SK-N-SH treated with all-trans-retinoic acid at 6 μM for 48 hours (cell line): ENCODE data around the gene ZNF214.

Source experiments
- ATAC-seq: fragments of 200-7000 bp; cut with Tn5 transposase; 3 replicates; pipeline ENCODE4 v1.9.1; 2020; ENCODE audit warnings: mild to moderate bottlenecking, moderate library complexity
- ARNTL ChIP-seq: fragments of 450-650 bp; formaldehyde crosslinking; IDR thresholded peaks from 2 replicates; pipeline ENCODE4 v1.5.0; 2020; ENCODE audit warnings: low read depth, mild to moderate bottlenecking, moderate library complexity, borderline replicate concordance
- BACH2 ChIP-seq: fragments of 250-450 bp; sonication (Bioruptor Pico); IDR thresholded peaks from 2 replicates; pipeline ENCODE4 v1.9.0; 2021; ENCODE audit warnings: mild to moderate bottlenecking, borderline replicate concordance
- CREB5 ChIP-seq: fragments of 250-450 bp; sonication (Bioruptor Pico); IDR thresholded peaks from 2 replicates; pipeline ENCODE4 v1.5.1; 2020; ENCODE audit warnings: low read depth, mild to moderate bottlenecking, moderate library complexity
- CSRNP3 ChIP-seq: fragments of 250-450 bp; sonication (Bioruptor Pico); IDR thresholded peaks from 2 replicates; pipeline ENCODE4 v1.5.1; 2021; ENCODE audit warnings: mild to moderate bottlenecking, moderate library complexity
- OSR1 ChIP-seq: fragments of 250-450 bp; sonication (Bioruptor Pico); IDR thresholded peaks from 2 replicates; pipeline ENCODE4 v1.8.0; 2022; ENCODE audit warnings: moderate library complexity, mild to moderate bottlenecking, inconsistent platforms
- PATZ1 ChIP-seq: fragments of 250-450 bp; sonication (Bioruptor Pico); IDR thresholded peaks from 2 replicates; pipeline ENCODE4 v1.8.0; 2020; ENCODE audit warnings: mild to moderate bottlenecking, moderate library complexity, borderline replicate concordance
- POU6F1 ChIP-seq: fragments of 250-450 bp; sonication (Bioruptor Pico); IDR thresholded peaks from 2 replicates; pipeline ENCODE4 v1.8.0; 2021; ENCODE audit warnings: low read depth, mild to moderate bottlenecking, moderate library complexity, borderline replicate concordance
- PPARA ChIP-seq: fragments of 250-450 bp; sonication (Bioruptor Pico); IDR thresholded peaks from 2 replicates; pipeline ENCODE4 v1.5.0; 2020; ENCODE audit warnings: mild to moderate bottlenecking, borderline replicate concordance
- RARB ChIP-seq: fragments of 250-450 bp; sonication (Bioruptor Pico); IDR thresholded peaks from 2 replicates; pipeline ENCODE4 v1.8.0; 2021; ENCODE audit warnings: mild to moderate bottlenecking, moderate library complexity
- TCF4 ChIP-seq: fragments of 250-450 bp; sonication (Bioruptor Pico); IDR thresholded peaks from 2 replicates; pipeline ENCODE4 v1.8.0; 2021; ENCODE audit warnings: mild to moderate bottlenecking, moderate library complexity, borderline replicate concordance
- TOX ChIP-seq: fragments of 250-450 bp; sonication (Bioruptor Pico); IDR thresholded peaks from 2 replicates; pipeline ENCODE4 v1.8.0; 2021; ENCODE audit warnings: mild to moderate bottlenecking, moderate library complexity, borderline replicate concordance
- TSHZ2 ChIP-seq: fragments of 250-450 bp; sonication (Bioruptor Pico); IDR thresholded peaks from 2 replicates; pipeline ENCODE4 v1.5.0; 2020; ENCODE audit warnings: mild to moderate bottlenecking, moderate library complexity
- ZC3H10 ChIP-seq: fragments of 250-450 bp; sonication (Bioruptor Pico); IDR thresholded peaks from 2 replicates; pipeline ENCODE4 v1.5.1; 2021; ENCODE audit warnings: mild to moderate bottlenecking, moderate library complexity
- ZFP30 ChIP-seq: fragments of 450-650 bp; formaldehyde crosslinking; IDR thresholded peaks from 2 replicates; pipeline ENCODE4 v1.5.0; 2022; ENCODE audit warnings: mild to moderate bottlenecking, moderate library complexity
- ZNF565 ChIP-seq: fragments of 450-650 bp; formaldehyde crosslinking; conservative IDR thresholded peaks from 2 replicates; pipeline ENCODE4 v1.5.0; 2020; ENCODE audit warnings: low read depth, mild to moderate bottlenecking, moderate library complexity
- ZNF70 ChIP-seq: fragments of 450-650 bp; formaldehyde crosslinking; IDR thresholded peaks from 2 replicates; pipeline ENCODE4 v1.5.0; 2020; ENCODE audit warnings: mild to moderate bottlenecking, moderate library complexity
- ZNF8 ChIP-seq: fragments of 450-650 bp; formaldehyde crosslinking; IDR thresholded peaks from 2 replicates; pipeline ENCODE4 v1.5.0; 2020; ENCODE audit warnings: mild to moderate bottlenecking, moderate library complexity

The ZNF214 gene

GRCh38 chr11:7004482-7004881 lies 15.7 kb downstream of the ZNF214 start (continued):
- TF ChIP-seq TOX = no peak
- no peak for TF ChIP-seq PPARA (CRISPR knock-in tag)
- no peak for TF ChIP-seq ARNTL (CRISPR knock-in tag)
- no peak for TF ChIP-seq CSRNP3 (CRISPR knock-in tag)

- TF ChIP-seq ZFP30 (CRISPR knock-in tag) (no peak), TCF4 (CRISPR knock-in tag) (no peak), CREB5 (CRISPR knock-in tag) (no peak), RARB (no peak), POU6F1 (no peak), ARNTL (CRISPR knock-in tag) (no peak), BACH2 (CRISPR knock-in tag) (no peak), PATZ1 (CRISPR knock-in tag) (no peak), ZNF70 (CRISPR knock-in tag) (no peak), TSHZ2 (no peak), ZNF565 (CRISPR knock-in tag) (no peak)
- no peak for ATAC-seq
These were observed 24.4 kb downstream of the ZNF214 start for GRCh38 chr11:6995703-6996102.

- peak; percentile 81 for ATAC-seq
- no peak for TF ChIP-seq ZFP30 (CRISPR knock-in tag)
- no peak for TF ChIP-seq ZC3H10 (CRISPR knock-in tag)
- TF ChIP-seq ZNF565 (CRISPR knock-in tag) = no peak
- TF ChIP-seq CSRNP3 (CRISPR knock-in tag) = no peak
- no peak for TF ChIP-seq OSR1 (CRISPR knock-in tag)
- TF ChIP-seq ZNF70 (CRISPR knock-in tag) = no peak
- TF ChIP-seq ZNF8 (CRISPR knock-in tag) = no peak
These were observed 27.4 kb downstream of the ZNF214 start for GRCh38 chr11:6992457-6993417.
